ENCODE results near the gene KRTAP5-8. TPM values are rescaled to one million over a fixed set of nuclear protein-coding genes. Genes with fewer than 3 reads are reported as not detected.
"Not testable (repeated sequence)": the region's sequence is repeated elsewhere in the genome, so short reads cannot be mapped to it uniquely, and the experiment has no call there.

KRTAP5-8 gene
- total RNA-seq, 1 experiment from 2014 or later = not detected

GRCh38 chr11:71577469-71578004 lies 39.7 kb downstream of the KRTAP5-8 start:
- Histone ChIP-seq H3K79me2 (ENCODE audit: insufficient read depth, low read length) (no peaks in the 10 kb centered on the region), H4K91ac (ENCODE audit: insufficient read length, low read depth, low read length) (no peak overlapping the region), H2BK20ac (ENCODE audit: low read depth, low read length, poor library complexity, severe bottlenecking) (no peak overlapping the region), H3K79me1 (ENCODE audit: insufficient read depth, low read depth, low read length, poor library complexity, severe bottlenecking) (no peaks in the 10 kb centered on the region), H2AFZ (ENCODE audit: low read length) (no peak overlapping the region), H3K4me2 (ENCODE audit: insufficient read depth, insufficient read length, low read length) (no peak overlapping the region), H3T11ph (ENCODE audit: low read length) (no peak overlapping the region), H3K18ac (ENCODE audit: insufficient read length, low read depth, low read length) (no peak overlapping the region), H3K27ac (ENCODE audit: insufficient read length, low read depth, low read length) (no peak overlapping the region), H3K4ac (ENCODE audit: low read depth, low read length) (no peak overlapping the region), H2BK120ac (ENCODE audit: low read depth, low read length, poor library complexity, severe bottlenecking) (no peak overlapping the region), H3K23me2 (ENCODE audit: insufficient read length, low read depth, low read length, poor library complexity, severe bottlenecking) (no peaks in the 10 kb centered on the region), H3K4me1 (ENCODE audit: insufficient read depth, low read length) (no peaks in the 10 kb centered on the region; the same call in 1 of the 2 replicates), H3K23ac (ENCODE audit: insufficient read length, low read depth, low read length) (no peak overlapping the region), H3K56ac (ENCODE audit: insufficient read length, low read depth, low read length) (no peak overlapping the region), H3K9ac (ENCODE audit: extremely low read depth, insufficient read length, low read length) (no peak overlapping the region), H2AK5ac (ENCODE audit: insufficient read length, low read length) (no peak overlapping the region), H4K5ac (ENCODE audit: insufficient read length, low read depth, low read length) (no peak overlapping the region), H2BK15ac (ENCODE audit: low read depth, low read length) (no peak overlapping the region), H4K8ac (replicated peaks; ENCODE audit: insufficient read length, low read depth, low read length) (no peak overlapping the region), H2BK5ac (ENCODE audit: insufficient read length, low read length) (no peak overlapping the region), H3K27me3 (ENCODE audit: insufficient read depth, low read length) (no peaks in the 10 kb centered on the region), H3K9me3 (ENCODE audit: control insufficient read depth, low read depth, low read length) (no peaks in the 10 kb centered on the region), H3K14ac (ENCODE audit: insufficient read depth, low read length) (no peak overlapping the region), H2BK12ac (ENCODE audit: insufficient read length, low read depth, low read length) (no peak overlapping the region), H4K20me1 (ENCODE audit: control insufficient read depth, insufficient read depth, insufficient read length) (no peaks in the 10 kb centered on the region)
- Mint-ChIP-seq H3K4me3 (no peak overlapping the region), H3K27me3 (ENCODE audit: low read depth) (peaks cover 30% of the 10 kb centered on the region), H3K9me3 (no peaks in the 10 kb centered on the region; a peak in 1 of 5 replicates), H3K27ac (no peak overlapping the region), H3K4me1 (peaks cover 22 to 29% of the 10 kb centered on the region in 2 experiments), H3K36me3 (ENCODE audit: insufficient read depth in 1 of 3, low read depth in 3 of 3) (no peaks in the 10 kb centered on the region)
- WGBS (ENCODE audit: extremely low coverage, insufficient read length, low lambda C conversion rate) = 100% methylated on average over 4 of the region's 7 CpGs
- TF ChIP-seq CTCF (conservative IDR thresholded peaks at IDR 0.05) = no peak
- no peak for DNase-seq

GRCh38 chr11:71579513-71579912 lies 41.7 kb downstream of the KRTAP5-8 start:
- H2BK120ac ChIP-seq (ENCODE audit: low read depth, low read length, poor library complexity, severe bottlenecking); H3K4me1 ChIP-seq (ENCODE audit: insufficient read depth, low read length); H3K36me3 Mint-ChIP-seq (ENCODE audit: insufficient read depth in 1 of 3, low read depth in 3 of 3); H2BK12ac ChIP-seq (ENCODE audit: insufficient read length, low read depth, low read length); H3K56ac ChIP-seq (ENCODE audit: insufficient read length, low read depth, low read length); H3K27ac ChIP-seq (ENCODE audit: insufficient read length, low read depth, low read length); H3K23ac ChIP-seq (ENCODE audit: insufficient read length, low read depth, low read length); H4K5ac ChIP-seq (ENCODE audit: insufficient read length, low read depth, low read length); H2BK5ac ChIP-seq (ENCODE audit: insufficient read length, low read length); H2AK5ac ChIP-seq (ENCODE audit: insufficient read length, low read length); H3K79me2 ChIP-seq (ENCODE audit: insufficient read depth, low read length); H3K9me3 Mint-ChIP-seq; H3K18ac ChIP-seq (ENCODE audit: insufficient read length, low read depth, low read length); H2BK15ac ChIP-seq (ENCODE audit: low read depth, low read length); H3K27ac Mint-ChIP-seq; H3K4ac ChIP-seq (ENCODE audit: low read depth, low read length); H3K9ac ChIP-seq (ENCODE audit: extremely low read depth, insufficient read length, low read length); H3T11ph ChIP-seq (ENCODE audit: low read length); H4K91ac ChIP-seq (ENCODE audit: insufficient read length, low read depth, low read length); H3K9me3 ChIP-seq (ENCODE audit: control insufficient read depth, low read depth, low read length); H2BK20ac ChIP-seq (ENCODE audit: low read depth, low read length, poor library complexity, severe bottlenecking); H3K79me1 ChIP-seq (ENCODE audit: insufficient read depth, low read depth, low read length, poor library complexity, severe bottlenecking); H4K8ac ChIP-seq (replicated peaks; ENCODE audit: insufficient read length, low read depth, low read length); H4K20me1 ChIP-seq (ENCODE audit: control insufficient read depth, insufficient read depth, insufficient read length); H2AFZ ChIP-seq (ENCODE audit: low read length); H3K27me3 ChIP-seq (ENCODE audit: insufficient read depth, low read length); DNase-seq; H3K23me2 ChIP-seq (ENCODE audit: insufficient read length, low read depth, low read length, poor library complexity, severe bottlenecking); H3K4me2 ChIP-seq (ENCODE audit: insufficient read depth, insufficient read length, low read length); H3K4me3 Mint-ChIP-seq; H3K14ac ChIP-seq (ENCODE audit: insufficient read depth, low read length): not testable (repeated sequence)
- no CpG with 5 or more reads among the region's 7 CpGs for WGBS (ENCODE audit: extremely low coverage, insufficient read length, low lambda C conversion rate)
- Mint-ChIP-seq H3K27me3 (ENCODE audit: low read depth) (peaks cover 42% of the 10 kb centered on the region), H3K4me1 (peaks cover 22 to 23% of the 10 kb centered on the region in 2 experiments)

Measured in H9 (cell line).